Thoracic aorta (tissue), 2 donors: Measurements from ENCODE around the gene SRSF12. TPM values are rescaled to one million over a fixed set of nuclear protein-coding genes. Genes with fewer than 3 reads are reported as not detected.

ENCODE experiments used
- ATAC-seq: fragments of 150-250 bp; one replicate; pipeline ENCODE4 v1.8.0; 2017; ENCODE audit warnings: low read depth; ENCODE audit not compliant: insufficient number of reproducible peaks, low FRiP score
- DNase-seq: peaks from one replicate; pipeline ENCODE4 v3.0.0-alpha.2; 2020; ENCODE audit warnings: low spot score
- H3K27ac ChIP-seq, 2 donors: fragments of 200-600 bp; sonication (generic); 1 replicate in 1 of 2; 2 replicates in 1 of 2; pipeline ENCODE4 v1.5.1; 2016; ENCODE audit warnings: mild to moderate bottlenecking in 2 of 2, moderate library complexity in 2 of 2
- H3K27me3 ChIP-seq: fragments of 200-600 bp; sonication (generic); replicated peaks from 2 replicates; pipeline ENCODE4 v1.6.0; 2016; ENCODE audit warnings: mild to moderate bottlenecking; ENCODE audit not compliant: insufficient read depth
- H3K36me3 ChIP-seq: fragments of 200-600 bp; sonication (generic); one replicate; pipeline ENCODE4 v1.5.1; 2016
- H3K4me1 ChIP-seq, 2 donors: fragments of 200-600 bp; sonication (generic); 1 replicate in 1 of 2; 2 replicates in 1 of 2; pipeline versions ENCODE4 v1.5.1 to v1.6.0; 2016; ENCODE audit warnings: low read depth in 2 of 2, mild to moderate bottlenecking in 1 of 2; ENCODE audit not compliant: control insufficient read depth in 1 of 2
- H3K4me3 ChIP-seq: fragments of 200-600 bp; sonication (generic); 2 replicates; pipeline ENCODE4 v1.5.1; 2016; ENCODE audit warnings: mild to moderate bottlenecking
- H3K9me3 ChIP-seq: fragments of 200-600 bp; sonication (generic); 2 replicates; pipeline ENCODE4 v1.5.1; 2016
- total RNA-seq, 2 donors: library from RNA; depleted of rRNA; stranded (reverse); fragments of >200 nt; gene quantifications; one replicate each; pipeline versions ENCODE4 v1.1.0 to v1.2.3, GENCODE V29; 2016
- TF ChIP-seq, protein P1 (sequence below): fragments of 200-600 bp; sonication (generic); IDR thresholded peaks from one replicate; pipeline ENCODE4 v1.5.1; 2019; ENCODE audit warnings: antibody characterized with exemption

SRSF12 gene
- total RNA-seq, 2 donors from 2014 or later: 0.41 to 1.3 TPM

DNA sequence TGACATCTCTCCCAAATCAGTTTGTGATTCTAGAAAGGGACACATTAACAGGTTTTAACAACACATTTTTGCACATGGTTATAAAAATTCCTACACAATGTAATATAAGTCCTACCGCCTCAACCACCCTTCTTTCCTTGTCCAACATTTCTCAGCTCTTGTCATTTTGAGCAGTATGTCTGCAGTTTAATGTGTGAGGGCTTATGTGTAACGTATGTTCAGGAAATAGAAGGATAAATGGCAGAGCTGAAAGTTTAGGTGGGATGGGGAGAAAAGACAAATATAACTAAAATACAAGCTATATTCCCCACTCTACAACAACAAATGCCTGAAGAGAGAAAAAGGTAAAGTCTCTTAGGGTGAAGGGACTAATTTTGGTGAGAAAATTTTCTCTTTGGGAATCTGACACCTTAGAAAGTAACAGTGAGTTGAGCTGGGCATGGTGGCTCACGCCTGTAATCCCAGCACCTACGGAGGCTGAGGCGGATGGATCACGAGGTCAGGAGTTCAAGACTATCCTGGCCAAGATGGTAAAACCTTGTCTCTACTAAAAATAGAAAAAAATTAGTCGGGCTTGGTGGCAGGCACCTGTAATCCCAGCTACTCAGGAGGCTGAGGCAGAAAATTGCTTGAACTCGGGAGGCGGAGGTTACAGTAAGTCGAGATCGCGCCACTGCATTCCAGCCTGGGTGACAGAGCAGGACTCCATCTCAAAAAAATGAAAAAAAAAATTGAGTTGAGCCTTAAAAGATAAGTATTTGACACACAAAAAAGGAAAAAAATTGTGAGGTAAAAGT is 32.3 kb downstream of the SRSF12 start:
- H3K9me3 ChIP-seq: no peaks in the 10 kb centered on the region
- H3K27me3 ChIP-seq: no peaks in the 10 kb centered on the region
- TF ChIP-seq, protein P1, sequence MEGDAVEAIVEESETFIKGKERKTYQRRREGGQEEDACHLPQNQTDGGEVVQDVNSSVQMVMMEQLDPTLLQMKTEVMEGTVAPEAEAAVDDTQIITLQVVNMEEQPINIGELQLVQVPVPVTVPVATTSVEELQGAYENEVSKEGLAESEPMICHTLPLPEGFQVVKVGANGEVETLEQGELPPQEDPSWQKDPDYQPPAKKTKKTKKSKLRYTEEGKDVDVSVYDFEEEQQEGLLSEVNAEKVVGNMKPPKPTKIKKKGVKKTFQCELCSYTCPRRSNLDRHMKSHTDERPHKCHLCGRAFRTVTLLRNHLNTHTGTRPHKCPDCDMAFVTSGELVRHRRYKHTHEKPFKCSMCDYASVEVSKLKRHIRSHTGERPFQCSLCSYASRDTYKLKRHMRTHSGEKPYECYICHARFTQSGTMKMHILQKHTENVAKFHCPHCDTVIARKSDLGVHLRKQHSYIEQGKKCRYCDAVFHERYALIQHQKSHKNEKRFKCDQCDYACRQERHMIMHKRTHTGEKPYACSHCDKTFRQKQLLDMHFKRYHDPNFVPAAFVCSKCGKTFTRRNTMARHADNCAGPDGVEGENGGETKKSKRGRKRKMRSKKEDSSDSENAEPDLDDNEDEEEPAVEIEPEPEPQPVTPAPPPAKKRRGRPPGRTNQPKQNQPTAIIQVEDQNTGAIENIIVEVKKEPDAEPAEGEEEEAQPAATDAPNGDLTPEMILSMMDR: no peak
- H3K27ac ChIP-seq: no peak overlapping the region
- H3K4me3 ChIP-seq: no peak overlapping the region
- peaks cover 15% of the 10 kb centered on the region for H3K36me3 ChIP-seq
- H3K4me1 ChIP-seq: peaks cover 28 to 47% of the 10 kb centered on the region in 2 donors
- ATAC-seq (no peak), DNase-seq (no peak)

DNA sequence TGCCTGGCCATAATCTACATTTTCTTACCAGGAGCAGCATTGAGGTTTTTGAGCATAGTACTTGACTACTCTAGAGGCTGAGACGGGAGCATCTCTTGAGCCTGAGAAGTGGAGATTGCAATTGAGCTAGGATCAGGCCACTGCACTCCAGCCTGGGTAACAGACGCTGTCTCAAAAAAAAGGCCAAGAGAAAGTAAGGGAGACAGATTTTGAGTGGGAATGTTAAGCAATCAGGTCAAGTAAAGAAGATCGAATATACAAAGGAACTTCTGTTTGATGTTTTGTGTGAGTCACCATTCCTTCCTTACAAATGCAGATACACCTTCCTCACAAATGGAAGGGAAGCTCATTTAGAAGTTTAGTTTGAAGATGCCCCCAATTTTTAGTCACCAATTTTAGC is 32.9 kb downstream of the SRSF12 start:
- peak overlapping the region; percentile 13 for H3K4me3 ChIP-seq

DNA sequence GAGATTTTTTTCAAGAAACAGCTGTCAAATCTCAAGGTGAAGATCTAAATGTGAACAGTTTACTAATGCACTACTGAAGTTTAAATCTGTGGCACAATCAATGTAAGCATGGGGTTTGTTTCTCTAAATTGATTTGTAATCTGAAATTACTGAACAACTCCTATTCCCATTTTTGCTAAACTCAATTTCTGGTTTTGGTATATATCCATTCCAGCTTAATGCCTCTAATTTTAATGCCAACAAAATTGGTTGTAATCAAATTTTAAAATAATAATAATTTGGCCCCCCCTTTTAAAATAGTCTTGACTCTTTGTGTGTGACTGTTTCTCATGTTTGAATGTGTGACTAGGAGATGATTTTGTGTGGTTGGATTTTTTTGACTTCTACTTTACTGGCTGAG is 33.3 kb downstream of the SRSF12 start:
- Histone ChIP-seq H3K27ac (no peak overlapping the region), H3K36me3 (peaks cover 15% of the 10 kb centered on the region), H3K4me1 (peaks cover 28 to 47% of the 10 kb centered on the region in 2 donors), H3K9me3 (no peaks in the 10 kb centered on the region), H3K4me3 (peak overlapping the region; percentile 13), H3K27me3 (no peaks in the 10 kb centered on the region)
- TF ChIP-seq, protein P1: no peak
- DNase-seq (no peak), ATAC-seq (no peak)

More for the DNA sequence above, 32.9 kb downstream of the SRSF12 start:
- Histone ChIP-seq H3K4me1 (peaks cover 28 to 47% of the 10 kb centered on the region in 2 donors), H3K27me3 (no peaks in the 10 kb centered on the region), H3K9me3 (no peaks in the 10 kb centered on the region), H3K27ac (no peak overlapping the region), H3K36me3 (peaks cover 15% of the 10 kb centered on the region)
- DNase-seq: no peak
- ATAC-seq: no peak
- TF ChIP-seq, protein P1: no peak

DNA sequence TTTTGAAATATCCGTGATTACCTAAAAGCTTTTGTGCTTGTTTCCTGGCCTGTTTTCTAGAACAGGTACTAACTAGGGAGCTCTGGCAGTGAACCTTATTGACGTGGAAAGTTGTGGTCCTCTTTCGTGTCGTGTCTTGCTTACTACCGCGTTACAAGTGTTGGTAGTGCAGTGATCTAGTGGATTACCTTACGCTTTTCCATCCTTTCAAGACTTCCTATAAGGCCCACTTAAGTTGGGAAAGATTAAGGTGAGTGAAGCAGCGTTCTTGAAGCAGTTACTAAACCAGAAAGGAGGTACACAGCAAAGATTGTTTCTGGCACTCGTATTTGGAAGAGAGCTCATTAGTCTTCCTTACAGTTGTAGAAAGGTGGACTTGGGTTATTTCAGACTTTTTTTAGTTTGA is 35.4 kb downstream of the SRSF12 start:
- no peaks in the 10 kb centered on the region for H3K27me3 ChIP-seq
- H3K27ac ChIP-seq: peak overlapping the region; percentile 92 to 93
- H3K4me1 ChIP-seq: peaks cover 28 to 35% of the 10 kb centered on the region in 2 donors
- H3K4me3 ChIP-seq: peak overlapping the region; percentile 100
- ATAC-seq: no peak
- no peak for DNase-seq
- peaks cover 15% of the 10 kb centered on the region for H3K36me3 ChIP-seq
- no peaks in the 10 kb centered on the region for H3K9me3 ChIP-seq
- TF ChIP-seq, protein P1: no peak

DNA sequence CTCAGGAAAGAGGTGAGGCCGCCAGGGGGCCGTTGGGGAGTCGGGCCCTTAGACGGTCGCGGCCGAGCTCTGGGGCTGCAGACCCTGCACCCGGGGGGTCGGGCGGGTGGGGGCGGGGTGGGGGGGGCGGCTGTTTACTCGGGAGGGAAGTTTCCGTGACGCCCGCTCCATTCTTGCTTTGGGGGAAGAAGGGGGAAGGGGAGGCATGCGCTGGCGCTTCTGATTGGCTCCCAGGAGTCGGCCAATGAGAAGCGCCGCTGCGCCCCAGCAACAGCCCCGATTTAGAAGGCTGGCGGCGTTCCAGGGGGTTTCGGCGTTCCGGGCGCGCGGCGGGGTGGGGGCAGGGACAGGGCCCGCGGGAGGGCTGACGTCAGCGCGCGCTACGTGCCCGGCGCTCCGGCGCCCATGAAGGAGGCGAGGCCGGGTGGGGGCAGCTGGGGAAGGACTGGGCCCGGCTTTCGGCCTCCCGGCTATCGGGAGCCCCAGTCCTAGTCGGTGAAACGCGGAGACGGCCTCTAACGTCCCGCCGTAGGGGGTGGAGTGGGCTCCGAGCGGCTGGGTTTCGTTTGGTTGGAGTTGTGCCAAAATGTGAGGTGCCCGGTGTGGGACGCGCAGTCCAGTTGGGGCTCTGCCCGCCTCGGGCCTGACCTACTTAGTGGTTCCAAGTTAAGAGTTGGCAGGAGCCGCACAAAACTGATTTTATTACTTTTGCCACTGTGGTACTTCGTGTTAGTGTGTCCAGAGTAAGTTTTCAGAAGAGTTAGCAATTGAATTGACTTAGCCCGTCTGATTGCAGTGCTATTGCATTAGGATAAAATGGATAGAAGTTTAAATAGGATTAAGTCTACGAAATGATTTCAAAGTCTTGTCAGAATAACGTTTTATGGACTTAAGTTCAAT is 36.2 kb downstream of the SRSF12 start:
- no peaks in the 10 kb centered on the region for H3K27me3 ChIP-seq
- no peaks in the 10 kb centered on the region for H3K9me3 ChIP-seq
- H3K27ac ChIP-seq: peak overlapping the region; percentile 100
- H3K4me1 ChIP-seq: peaks cover 25 to 33% of the 10 kb centered on the region in 2 donors
- peak overlapping the region; percentile 100 for H3K4me3 ChIP-seq
- peaks cover 15% of the 10 kb centered on the region for H3K36me3 ChIP-seq
- ATAC-seq (peak; percentile 51), DNase-seq (peak; percentile 98)
- TF ChIP-seq, protein P1: no peak
